Cardiac ventricle fibroblast (primary cell): ENCODE results near the gene ZNF552. TPM values are rescaled to one million over a fixed set of nuclear protein-coding genes. Genes with fewer than 3 reads are reported as not detected.

Experiments used
- total RNA-seq: library from RNA; depleted of rRNA; stranded (reverse); fragments of >200 nt; gene quantifications from 2 replicates; pipeline ENCODE4 v1.2.3, GENCODE V29; 2015

ZNF552 gene
- 2.0 and 3.4 TPM in 2 replicates for total RNA-seq

GRCh38 chr19:57814505-57815246 lies at the start of gene ZNF552:
TSS of gene ZNF552 (minus strand) at chr19:57814913. CDS start at chr19:57814743, 170 bp downstream.

DNA sequence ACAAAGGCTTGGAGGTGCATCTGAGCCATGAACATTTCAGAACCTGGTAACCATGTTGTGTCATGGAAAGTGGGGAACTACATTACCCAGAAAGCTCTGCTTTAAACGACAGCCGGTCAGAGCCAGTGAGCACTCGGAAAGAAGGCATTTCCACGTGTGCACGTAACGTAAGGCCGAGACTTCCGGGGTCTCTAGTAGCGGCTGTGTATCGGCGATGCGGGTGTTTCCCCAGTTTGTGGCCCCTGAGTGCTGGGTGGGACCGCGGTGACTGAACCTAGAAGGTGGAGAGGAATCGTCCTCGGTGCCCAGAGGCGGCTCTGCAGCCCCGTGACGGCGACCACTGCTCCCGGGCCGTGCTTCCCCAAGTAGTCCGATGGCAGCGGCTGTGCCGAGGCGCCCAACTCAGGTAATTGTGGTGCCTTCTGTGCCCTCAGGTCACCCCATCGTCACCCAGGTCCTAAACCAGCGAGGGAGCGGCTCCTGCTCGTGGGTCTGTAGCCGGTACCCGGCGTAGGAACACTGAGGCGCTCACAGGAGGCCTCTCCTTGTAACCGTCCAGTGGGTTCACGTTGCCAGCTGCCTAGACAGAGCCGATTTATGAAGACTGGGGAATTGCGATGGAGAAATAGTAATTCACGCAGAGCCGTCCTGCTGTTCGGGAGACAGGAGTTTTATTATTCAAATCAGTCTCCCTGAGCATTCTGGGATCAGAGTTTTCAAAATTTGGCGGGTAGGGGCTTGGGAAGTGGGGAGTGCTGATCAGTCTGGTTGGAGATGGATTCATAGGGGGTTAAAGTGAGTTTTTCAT lies 35.2 kb upstream of the ZNF552 start, which contains the start of gene ZNF587:
ZNF587 (plus strand) TSS at position 194 of the 808 bp plus-strand sequence; CDS start at position 374, 180 bp downstream.

DNA sequence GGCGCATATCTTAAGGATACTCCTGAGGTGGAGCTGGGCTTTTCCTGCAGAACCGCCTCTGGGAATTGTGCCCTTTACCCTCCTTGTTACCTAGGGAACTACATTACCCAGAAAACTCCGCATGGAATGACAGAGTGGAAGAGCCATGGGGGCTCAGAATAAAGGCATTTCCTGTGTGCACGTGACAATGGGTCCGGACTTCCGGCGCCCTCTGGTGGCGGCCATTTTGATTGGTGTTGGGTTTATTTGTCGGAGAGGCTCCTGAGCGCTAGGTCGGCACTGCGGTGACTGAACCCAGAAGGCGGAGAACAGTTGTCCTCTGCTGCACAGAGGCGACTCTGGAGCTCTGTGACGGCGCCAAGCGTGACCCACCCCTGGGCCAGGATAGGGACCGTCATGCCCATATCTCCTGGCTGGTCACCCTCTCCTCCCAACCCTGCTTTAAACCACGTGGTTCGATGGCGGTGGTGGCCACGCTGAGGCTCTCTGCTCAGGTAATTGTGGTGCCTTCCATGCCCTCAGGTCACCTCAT lies 15.4 kb upstream of the ZNF552 start, which contains the start of gene ZNF587B:
ZNF587B (plus strand) TSS at position 229 of the 532 bp plus-strand sequence; CDS start at position 459, 230 bp downstream.

DNA sequence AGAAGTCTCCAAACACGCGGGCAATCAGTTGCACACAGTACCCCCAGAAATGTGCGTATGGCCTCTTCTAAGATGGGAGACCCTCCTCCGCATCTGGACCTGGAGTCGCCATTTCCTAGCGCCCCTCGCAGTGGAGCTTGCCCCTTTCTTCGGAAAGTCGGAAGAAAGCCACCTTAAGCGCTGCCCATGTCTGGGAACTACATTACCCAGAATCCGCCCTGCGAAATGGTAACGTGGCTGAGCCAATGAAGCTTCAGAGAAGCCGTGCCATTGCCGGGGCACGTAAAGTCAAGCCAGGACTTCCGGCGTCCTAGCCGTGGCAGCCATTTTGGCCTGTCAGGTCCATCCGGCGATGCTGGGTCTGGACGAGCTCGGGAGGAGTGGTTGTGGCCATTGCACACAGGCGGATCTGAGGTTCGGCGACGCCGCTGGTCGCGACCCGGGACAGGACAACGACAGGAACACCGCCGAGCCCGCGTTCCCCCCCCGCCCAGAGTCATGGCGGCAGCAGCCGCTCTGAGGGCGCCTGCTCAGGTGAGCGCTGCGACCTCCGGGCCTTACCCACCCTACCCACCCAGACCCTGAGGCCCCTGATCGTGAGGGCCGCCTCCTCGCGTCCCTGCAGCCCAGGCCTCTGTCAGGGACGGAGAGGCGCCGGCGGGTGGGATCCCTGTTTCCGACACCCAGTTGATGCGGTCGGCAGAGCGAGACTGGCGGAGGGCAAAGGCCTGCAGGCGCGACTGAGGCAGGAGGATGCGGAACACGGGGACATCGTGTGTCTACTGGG lies 45.2 kb downstream of the ZNF552 start, which contains the start of gene ZNF586:
ZNF586 (plus strand) TSS at position 332 of the 787 bp plus-strand sequence; CDS start at position 499, 167 bp downstream.

Other genes starting within 250 kb of the ZNF552 start
- gene ZNF416, start 236.0 kb downstream of the ZNF552 start, total RNA-seq, result 2.5 and 2.6 TPM in 2 replicates
- gene ZIK1, start 230.8 kb downstream of the ZNF552 start, total RNA-seq, result 3.9 and 9.7 TPM in 2 replicates
- gene ZNF530, start 215.0 kb downstream of the ZNF552 start, total RNA-seq, result 1.5 and 1.7 TPM in 2 replicates
- gene ZNF134, start 200.7 kb downstream of the ZNF552 start, total RNA-seq, result 16.2 and 34.6 TPM in 2 replicates
- gene ZNF211, start 181.7 kb downstream of the ZNF552 start, total RNA-seq, result 4.4 and 4.5 TPM in 2 replicates
- not detected in 2 replicates for gene ZSCAN4, start 146.0 kb downstream of the ZNF552 start, total RNA-seq
- 5.1 and 5.9 TPM in 2 replicates for gene ZNF551, start 132.9 kb downstream of the ZNF552 start, total RNA-seq
- gene ZNF154, start 105.7 kb downstream of the ZNF552 start, total RNA-seq, result 3.6 and 4.7 TPM in 2 replicates
- gene ZNF671, start 87.3 kb downstream of the ZNF552 start, total RNA-seq, result 5.6 and 7.5 TPM in 2 replicates
- gene ZNF776, start 68.1 kb downstream of the ZNF552 start, total RNA-seq, result 6.7 and 7.4 TPM in 2 replicates
- gene ZNF586, start 45.2 kb downstream of the ZNF552 start, total RNA-seq, result 8.6 and 9.0 TPM in 2 replicates
- gene ZNF587B, start 15.4 kb upstream of the ZNF552 start, total RNA-seq, result 11.0 and 12.4 TPM in 2 replicates
- 10.7 and 24.6 TPM in 2 replicates for gene ZNF587, start 34.9 kb upstream of the ZNF552 start, total RNA-seq
- 5.7 and 8.9 TPM in 2 replicates for gene ZNF814, start 74.1 kb upstream of the ZNF552 start, total RNA-seq
- 7.2 and 7.5 TPM in 2 replicates for gene ZNF417, start 101.7 kb upstream of the ZNF552 start, total RNA-seq
- gene ZNF418, start 120.5 kb upstream of the ZNF552 start, total RNA-seq, result 1.9 and 3.7 TPM in 2 replicates
- 4.1 and 6.2 TPM in 2 replicates for gene ZNF256, start 132.8 kb upstream of the ZNF552 start, total RNA-seq
- gene C19orf18, start 159.6 kb upstream of the ZNF552 start, total RNA-seq, result 0.64 TPM in 1 of 2 replicates, not detected in the other
- gene ZNF606, start 187.9 kb upstream of the ZNF552 start, total RNA-seq, result 13.3 and 16.1 TPM in 2 replicates
- not detected in 2 replicates for gene ZSCAN1, start 219.1 kb upstream of the ZNF552 start, total RNA-seq
- gene ZNF135, start 244.4 kb upstream of the ZNF552 start, total RNA-seq, result 3.9 and 5.3 TPM in 2 replicates